Parathyroid adenoma (tissue), 2 donors: ENCODE data around the gene IBA57.

Experiments
- H2AFZ ChIP-seq: fragments of 300-600 bp; sonication (generic); one replicate; pipeline ENCODE4 v1.7.0; 2017; ENCODE audit warnings: antibody characterized with exemption, mild to moderate bottlenecking
- H3K27ac ChIP-seq: fragments of 300-600 bp; sonication (generic); one replicate; pipeline ENCODE4 v1.7.0; 2017
- H3K27me3 ChIP-seq: fragments of 300-600 bp; sonication (generic); one replicate; pipeline ENCODE4 v1.7.0; 2017; ENCODE audit warnings: low read length; ENCODE audit not compliant: control insufficient read depth, insufficient read depth
- H3K36me3 ChIP-seq: fragments of 300-600 bp; sonication (generic); one replicate; pipeline ENCODE4 v1.7.0; 2017; ENCODE audit warnings: low read length; ENCODE audit not compliant: control insufficient read depth, insufficient read depth
- H3K4me1 ChIP-seq: fragments of 300-600 bp; sonication (generic); one replicate; pipeline ENCODE4 v1.7.0; 2017; ENCODE audit warnings: control low read depth
- H3K4me2 ChIP-seq: fragments of 300-600 bp; sonication (generic); one replicate; pipeline ENCODE4 v1.7.0; 2017; ENCODE audit warnings: low read length
- H3K4me3 ChIP-seq: fragments of 300-600 bp; sonication (generic); one replicate; pipeline ENCODE4 v1.7.0; 2017; ENCODE audit warnings: low read depth, low read length
- H3K79me2 ChIP-seq: fragments of 300-600 bp; sonication (generic); one replicate; pipeline ENCODE4 v1.7.0; 2017; ENCODE audit warnings: control low read depth
- H3K9ac ChIP-seq: fragments of 300-600 bp; sonication (generic); one replicate; pipeline ENCODE4 v1.7.0; 2017; ENCODE audit warnings: mild to moderate bottlenecking
- H3K9me3 ChIP-seq: fragments of 300-600 bp; sonication (generic); one replicate; pipeline ENCODE4 v1.7.0; 2017; ENCODE audit warnings: low read length; ENCODE audit not compliant: control insufficient read depth
- TF ChIP-seq, protein P1 (sequence below): fragments of 300-600 bp; sonication (generic); IDR thresholded peaks from one replicate; pipeline ENCODE4 v1.7.0; 2017; ENCODE audit warnings: antibody characterized with exemption, mild to moderate bottlenecking
- donor health status: primary hyperparathyroidism.

The IBA57 gene

GRCh38 chr1:228148935-228149405 is 16.6 kb upstream of the IBA57 start:
- Histone ChIP-seq H3K9me3 (no peaks in the 10 kb centered on the region), H3K9ac (peak overlapping the region; percentile 11), H3K27ac (peak overlapping the region; percentile 91), H3K4me2 (peak overlapping the region; percentile 70), H3K36me3 (no peaks in the 10 kb centered on the region), H3K79me2 (peaks cover 32% of the 10 kb centered on the region), H3K4me1 (peaks cover 6% of the 10 kb centered on the region), H2AFZ (peak overlapping the region; percentile 38), H3K27me3 (no peaks in the 10 kb centered on the region), H3K4me3 (no peak overlapping the region)
- TF ChIP-seq, protein P1, sequence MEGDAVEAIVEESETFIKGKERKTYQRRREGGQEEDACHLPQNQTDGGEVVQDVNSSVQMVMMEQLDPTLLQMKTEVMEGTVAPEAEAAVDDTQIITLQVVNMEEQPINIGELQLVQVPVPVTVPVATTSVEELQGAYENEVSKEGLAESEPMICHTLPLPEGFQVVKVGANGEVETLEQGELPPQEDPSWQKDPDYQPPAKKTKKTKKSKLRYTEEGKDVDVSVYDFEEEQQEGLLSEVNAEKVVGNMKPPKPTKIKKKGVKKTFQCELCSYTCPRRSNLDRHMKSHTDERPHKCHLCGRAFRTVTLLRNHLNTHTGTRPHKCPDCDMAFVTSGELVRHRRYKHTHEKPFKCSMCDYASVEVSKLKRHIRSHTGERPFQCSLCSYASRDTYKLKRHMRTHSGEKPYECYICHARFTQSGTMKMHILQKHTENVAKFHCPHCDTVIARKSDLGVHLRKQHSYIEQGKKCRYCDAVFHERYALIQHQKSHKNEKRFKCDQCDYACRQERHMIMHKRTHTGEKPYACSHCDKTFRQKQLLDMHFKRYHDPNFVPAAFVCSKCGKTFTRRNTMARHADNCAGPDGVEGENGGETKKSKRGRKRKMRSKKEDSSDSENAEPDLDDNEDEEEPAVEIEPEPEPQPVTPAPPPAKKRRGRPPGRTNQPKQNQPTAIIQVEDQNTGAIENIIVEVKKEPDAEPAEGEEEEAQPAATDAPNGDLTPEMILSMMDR = no peak

DNA sequence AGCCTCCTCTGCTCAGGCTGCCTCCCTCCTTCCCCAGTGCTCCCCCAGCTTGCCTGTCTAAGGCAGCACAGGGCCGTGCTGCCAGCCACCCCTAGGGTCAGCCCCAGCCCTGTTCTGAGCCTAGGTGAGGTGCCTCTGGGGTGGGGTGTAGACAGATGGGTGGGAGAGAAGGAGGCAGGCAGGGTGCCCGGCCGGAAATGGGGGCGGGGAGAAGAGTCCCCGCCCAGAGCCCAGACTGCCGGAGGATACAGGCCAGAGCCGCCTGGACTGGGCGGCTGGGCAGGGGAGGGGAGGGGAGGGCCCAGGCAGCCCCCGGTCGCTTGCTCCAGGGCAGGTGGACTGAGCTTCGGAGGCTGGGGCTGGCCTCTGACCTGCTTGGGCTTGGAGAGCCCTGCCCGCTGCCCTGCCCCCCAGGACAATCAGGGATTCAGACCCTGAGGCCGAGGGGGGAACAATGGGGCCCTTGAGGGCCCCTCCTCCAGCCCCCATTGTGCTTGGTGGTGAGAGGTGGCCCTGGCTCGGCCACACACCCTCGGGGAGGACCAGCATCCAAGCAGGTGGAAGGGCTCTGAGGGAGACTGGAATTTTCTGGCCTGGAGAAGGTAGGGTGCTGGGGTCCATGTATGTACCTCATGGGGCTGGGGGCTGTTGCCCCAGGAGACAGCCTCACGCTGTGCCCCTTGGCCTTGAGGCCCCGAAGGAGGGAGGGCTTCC is 16.0 kb upstream of the IBA57 start, which contains the start of gene GJC2:
Gene GJC2 (plus strand): TSS at position 525 of the 714 bp plus-strand sequence. CDS start 7,829 bp downstream, outside the sequence.
- Histone ChIP-seq H3K4me2 (peak within 1 kb of the TSS; percentile 70), H3K4me1 (peaks cover 6% of the 10 kb centered on the region), H3K9ac (peak within 1 kb of the TSS; percentile 37), H2AFZ (peak within 1 kb of the TSS; percentile 38), H3K27ac (peak within 1 kb of the TSS; percentile 91), H3K36me3 (no peaks in the 10 kb centered on the region), H3K9me3 (no peaks in the 10 kb centered on the region), H3K4me3 (peak within 1 kb of the TSS; percentile 41), H3K79me2 (peaks cover 27% of the 10 kb centered on the region), H3K27me3 (no peaks in the 10 kb centered on the region)
- TF ChIP-seq, protein P1 = no peak

DNA sequence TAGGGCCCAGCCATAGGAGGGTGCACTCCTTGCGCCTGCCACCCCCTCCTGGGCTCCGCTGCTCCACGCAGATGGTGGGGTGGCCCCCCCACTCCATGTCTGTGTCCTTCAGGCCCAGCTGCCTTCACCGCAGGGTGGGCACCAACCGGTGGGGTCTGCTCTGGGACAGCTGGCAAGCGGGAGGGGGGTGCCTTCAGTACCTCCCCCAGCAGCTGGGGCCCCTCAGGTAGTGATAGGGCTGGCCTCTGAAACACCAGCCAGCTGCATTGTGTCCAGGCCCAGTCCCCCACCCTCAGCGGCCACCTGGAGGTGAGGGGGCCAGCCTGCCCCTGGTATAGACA is 15.5 kb upstream of the IBA57 start:
- H3K4me3 ChIP-seq = peak overlapping the region; percentile 41
- H3K27me3 ChIP-seq = no peaks in the 10 kb centered on the region
- peaks cover 6% of the 10 kb centered on the region for H3K4me1 ChIP-seq
- peak overlapping the region; percentile 70 for H3K4me2 ChIP-seq
- no peaks in the 10 kb centered on the region for H3K9me3 ChIP-seq
- peak overlapping the region; percentile 91 for H3K27ac ChIP-seq
- H3K79me2 ChIP-seq = peaks cover 23% of the 10 kb centered on the region
- H3K36me3 ChIP-seq = no peaks in the 10 kb centered on the region
- peak overlapping the region; percentile 37 for H3K9ac ChIP-seq
- TF ChIP-seq, protein P1 = no peak
- H2AFZ ChIP-seq = peak overlapping the region; percentile 38

GRCh38 chr1:228150461-228151179 is 15.0 kb upstream of the IBA57 start:
- Histone ChIP-seq H3K36me3 (no peaks in the 10 kb centered on the region), H3K4me3 (peak overlapping the region; percentile 26), H3K79me2 (peaks cover 20% of the 10 kb centered on the region), H3K9me3 (no peaks in the 10 kb centered on the region), H3K27me3 (no peaks in the 10 kb centered on the region), H3K27ac (peak overlapping the region; percentile 91), H3K4me2 (peak overlapping the region; percentile 70), H2AFZ (peak overlapping the region; percentile 38), H3K9ac (peak overlapping the region; percentile 37), H3K4me1 (peaks cover 6% of the 10 kb centered on the region)
- TF ChIP-seq, protein P1 = no peak
